ENCODE data around the gene CFAP69. TPM values are rescaled to one million over a fixed set of nuclear protein-coding genes. Genes with fewer than 3 reads are reported as not detected.

CFAP69 gene
- total and polyA plus RNA-seq, 10 of the 15 experiments (the other 5 are each of a cell fraction or from before 2014, with no cell fraction given), result 0.11 to 3.1 (median 0.48) TPM; not detected in 1

DNA sequence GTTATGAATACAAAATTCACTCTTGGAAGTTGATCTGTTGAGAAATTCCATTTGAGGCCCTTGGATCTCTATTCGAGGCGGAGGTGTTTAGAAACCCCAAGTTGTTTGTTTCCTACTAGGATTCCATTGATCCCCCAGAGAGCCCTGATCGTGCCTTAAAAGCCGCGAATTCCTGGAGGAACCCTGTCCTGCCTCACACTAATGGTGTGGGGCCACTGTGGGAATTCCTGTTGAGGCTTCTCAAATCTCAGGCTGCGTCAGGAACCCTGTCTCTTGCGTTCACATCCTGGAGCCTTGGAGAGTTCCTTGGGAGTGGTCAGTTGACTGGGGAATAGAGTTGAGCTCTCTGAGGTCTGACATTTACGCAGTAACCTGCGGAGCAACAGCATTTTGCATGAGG is 1.2 kb downstream of the CFAP69 start:
- BruUV-seq (replicated peaks), result no TSS peak
- no peak overlapping the region for H3K4me2 ChIP-seq (ENCODE audit: control insufficient read depth, insufficient read depth)

More for the DNA sequence above, 1.2 kb downstream of the CFAP69 start:
- POLR2A ChIA-PET, result interaction anchor here (0.5 to 1.6 kb wide), 6 partner anchors 11 to 351 kb away, joined by 3 to 7 read pairs (median 4); partner anchors contain the start of gene STEAP2
- intact Hi-C loops (cut with micrococcal nuclease; ENCODE audit: unreplicated experiment), result no loop called here
- no peak overlapping the region for H3K27ac ChIP-seq (ENCODE audit: control insufficient read depth, insufficient read depth)
- H3K4me3 ChIP-seq, result no peak overlapping the region
- RAD21 ChIA-PET (ENCODE audit: unreplicated experiment), result interaction anchor here (0.7 to 3.6 kb wide), 8 partner anchors 14 to 468 kb away, joined by 3 to 18 read pairs (median 3); partner anchors contain the start of genes STEAP1 and STEAP2
- CTCF ChIA-PET, result interaction anchor here (0.6 to 3.6 kb wide), 12 partner anchors 11 to 1702 kb away, joined by 3 to 31 read pairs (median 4); partner anchors contain the start of genes STEAP1 and STEAP2
- FAIRE-seq, result no peak
- H4K20me1 ChIP-seq (ENCODE audit: control insufficient read depth, insufficient read depth), result no peaks in the 10 kb centered on the region
- H3K4me1 ChIP-seq (ENCODE audit: control insufficient read depth, insufficient read depth, low read length), result peaks cover 5% of the 10 kb centered on the region; the same call in 1 of the 2 replicates
- no peak for DNase-seq (ENCODE audit: low read depth, low spot score)
- TF ChIP-seq, protein P1, sequence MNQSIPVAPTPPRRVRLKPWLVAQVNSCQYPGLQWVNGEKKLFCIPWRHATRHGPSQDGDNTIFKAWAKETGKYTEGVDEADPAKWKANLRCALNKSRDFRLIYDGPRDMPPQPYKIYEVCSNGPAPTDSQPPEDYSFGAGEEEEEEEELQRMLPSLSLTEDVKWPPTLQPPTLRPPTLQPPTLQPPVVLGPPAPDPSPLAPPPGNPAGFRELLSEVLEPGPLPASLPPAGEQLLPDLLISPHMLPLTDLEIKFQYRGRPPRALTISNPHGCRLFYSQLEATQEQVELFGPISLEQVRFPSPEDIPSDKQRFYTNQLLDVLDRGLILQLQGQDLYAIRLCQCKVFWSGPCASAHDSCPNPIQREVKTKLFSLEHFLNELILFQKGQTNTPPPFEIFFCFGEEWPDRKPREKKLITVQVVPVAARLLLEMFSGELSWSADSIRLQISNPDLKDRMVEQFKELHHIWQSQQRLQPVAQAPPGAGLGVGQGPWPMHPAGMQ (IDR thresholded peaks at IDR 0.05; ENCODE audit: borderline replicate concordance), result no peak
- TF ChIP-seq, protein P2, sequence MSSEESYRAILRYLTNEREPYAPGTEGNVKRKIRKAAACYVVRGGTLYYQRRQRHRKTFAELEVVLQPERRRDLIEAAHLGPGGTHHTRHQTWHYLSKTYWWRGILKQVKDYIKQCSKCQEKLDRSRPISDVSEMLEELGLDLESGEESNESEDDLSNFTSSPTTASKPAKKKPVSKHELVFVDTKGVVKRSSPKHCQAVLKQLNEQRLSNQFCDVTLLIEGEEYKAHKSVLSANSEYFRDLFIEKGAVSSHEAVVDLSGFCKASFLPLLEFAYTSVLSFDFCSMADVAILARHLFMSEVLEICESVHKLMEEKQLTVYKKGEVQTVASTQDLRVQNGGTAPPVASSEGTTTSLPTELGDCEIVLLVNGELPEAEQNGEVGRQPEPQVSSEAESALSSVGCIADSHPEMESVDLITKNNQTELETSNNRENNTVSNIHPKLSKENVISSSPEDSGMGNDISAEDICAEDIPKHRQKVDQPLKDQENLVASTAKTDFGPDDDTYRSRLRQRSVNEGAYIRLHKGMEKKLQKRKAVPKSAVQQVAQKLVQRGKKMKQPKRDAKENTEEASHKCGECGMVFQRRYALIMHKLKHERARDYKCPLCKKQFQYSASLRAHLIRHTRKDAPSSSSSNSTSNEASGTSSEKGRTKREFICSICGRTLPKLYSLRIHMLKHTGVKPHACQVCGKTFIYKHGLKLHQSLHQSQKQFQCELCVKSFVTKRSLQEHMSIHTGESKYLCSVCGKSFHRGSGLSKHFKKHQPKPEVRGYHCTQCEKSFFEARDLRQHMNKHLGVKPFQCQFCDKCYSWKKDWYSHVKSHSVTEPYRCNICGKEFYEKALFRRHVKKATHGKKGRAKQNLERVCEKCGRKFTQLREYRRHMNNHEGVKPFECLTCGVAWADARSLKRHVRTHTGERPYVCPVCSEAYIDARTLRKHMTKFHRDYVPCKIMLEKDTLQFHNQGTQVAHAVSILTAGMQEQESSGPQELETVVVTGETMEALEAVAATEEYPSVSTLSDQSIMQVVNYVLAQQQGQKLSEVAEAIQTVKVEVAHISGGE (CRISPR knock-in tag; IDR thresholded peaks at IDR 0.05), result no peak
- TF ChIP-seq CBX3 (IDR thresholded peaks at IDR 0.05; ENCODE audit: borderline replicate concordance, low read depth) (no peak), FOXK2 (IDR thresholded peaks at IDR 0.05) (no peak), SRF (IDR thresholded peaks at IDR 0.05; ENCODE audit: low read depth in 2 of 2, low read length in 2 of 2) (no peak), RFX5 (IDR thresholded peaks at IDR 0.05; ENCODE audit: low read depth, low read length) (no peak), CBX5 (IDR thresholded peaks at IDR 0.05; ENCODE audit: low read depth) (no peak)
- SMC1A ChIA-PET (ENCODE audit: uncharacterized antibody, unreplicated experiment), result interaction anchor here (0.8 to 3.5 kb wide), 14 partner anchors 9 to 181 kb away, joined by 3 to 22 read pairs (median 5); partner anchors contain the start of gene STEAP2
- H3K27me3 ChIP-seq (replicated peaks in 1 of 2; ENCODE audit: control insufficient read depth in 2 of 2, insufficient read depth in 2 of 2, low read length in 1 of 2), result peaks cover 0 to 6% of the 10 kb centered on the region in 2 experiments; a peak in 1 of 4 replicates
- no peak for ATAC-seq
- no peaks in the 10 kb centered on the region for H3K79me2 ChIP-seq (ENCODE audit: control insufficient read depth, insufficient read depth, low read length)
- H3K9ac ChIP-seq (ENCODE audit: control insufficient read depth, insufficient read depth, low read length), result no peak overlapping the region
- H3K36me3 ChIP-seq (ENCODE audit: control insufficient read depth in 2 of 2, insufficient read depth in 2 of 2, low read length in 1 of 2), result no peaks in the 10 kb centered on the region
- H2AFZ ChIP-seq (ENCODE audit: control insufficient read depth, low read depth, low read length), result no peak overlapping the region; the same call in 1 of the 2 replicates
- H3K9me3 ChIP-seq (replicated peaks; ENCODE audit: control insufficient read depth, insufficient read depth, low read length), result no peaks in the 10 kb centered on the region
- 25% methylated on average over 9 of the region's 9 CpGs for WGBS (ENCODE audit: insufficient coverage, insufficient replicate concordance, low lambda C conversion rate, missing lambda C conversion rate)
- in situ Hi-C loops (cut with MboI), result no loop called here

All from GM12878 (cell line).